SK-MEL-5 (cell line): Measurements from ENCODE around the gene TSBP1. TPM values are rescaled to one million over a fixed set of nuclear protein-coding genes. Genes with fewer than 3 reads are reported as not detected.

Experiments used
- DNase-seq: peaks from one replicate; pipeline ENCODE4 v3.0.0-alpha.2; 2016; ENCODE audit warnings: low read depth, low spot score
- in situ Hi-C: cut with HindIII; loops from 2 replicates; pipeline ENCODE4 v1.10.0; 2016; ENCODE audit warnings: low sequenced_read_pairs, high pct_unique_total_duplicates, low pct_unique_long_range_greater_than_20kb
- small RNA-seq, 2 experiments: library from RNA; depleted of rRNA; stranded (forward); fragments of <200 nt; gene quantifications; one replicate each; pipeline ENCODE3, GENCODE V24; 2014
- total RNA-seq: library from RNA; depleted of rRNA; stranded (reverse); fragments of >200 nt; shearing (Covaris generic); gene quantifications from 2 replicates; pipeline ENCODE4 v1.2.3, GENCODE V29; 2014; rRNA removed

TSBP1 gene
- total RNA-seq, 1 experiment from 2014 or later: not detected

DNA sequence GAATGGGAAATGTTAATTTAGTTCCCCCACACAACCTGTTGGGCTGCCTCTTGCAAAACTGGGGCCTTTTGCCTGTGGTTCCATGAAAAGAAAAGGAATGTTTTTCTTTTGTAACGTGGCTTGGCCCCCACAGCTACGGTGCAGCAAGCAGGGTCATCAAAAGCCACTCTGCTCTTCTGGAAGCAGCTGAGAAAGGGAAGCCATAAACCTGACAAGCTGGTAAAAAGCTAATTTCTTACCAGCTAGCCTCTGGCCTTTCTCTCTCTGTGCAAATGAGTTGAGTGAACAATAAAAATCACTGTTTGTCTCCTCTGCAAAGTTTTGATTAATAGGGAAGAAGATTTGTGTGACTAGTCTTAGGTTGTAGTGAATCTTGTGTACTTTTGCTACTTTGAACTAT lies 124.3 kb downstream of the TSBP1 start:
- DNase-seq: no peak
- in situ Hi-C loops: no loop called here

GRCh38 chr6:32244946-32245398 lies 126.7 kb downstream of the TSBP1 start:
- in situ Hi-C loops: no loop called here
- peak; percentile 75 for DNase-seq

DNA sequence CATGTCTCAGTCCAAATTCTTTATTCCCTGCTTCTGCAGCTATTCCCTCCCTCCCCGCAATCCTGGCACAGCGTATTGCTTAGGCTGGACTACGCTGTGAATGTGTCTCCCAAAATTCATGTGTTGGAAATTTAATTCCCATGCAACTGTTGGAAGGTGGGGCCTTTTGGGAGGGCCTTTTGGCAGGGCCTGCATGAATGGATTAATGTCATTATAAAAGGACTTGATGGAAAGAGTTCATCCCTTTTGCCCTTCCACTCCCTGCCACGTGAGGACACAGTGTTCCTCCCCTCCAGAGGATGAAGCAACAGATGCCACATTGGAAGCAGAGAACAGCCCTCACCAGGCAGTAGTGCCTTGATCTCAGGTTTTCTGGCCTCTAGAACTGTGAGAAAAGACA lies 127.4 kb downstream of the TSBP1 start:
- no peak for DNase-seq
- in situ Hi-C loops: no loop called here

Small RNA genes within 50 kb of the gene (small RNA-seq; reads per million reads assigned to genes)
- gene RNU6-603P: 0 reads per million in 2 experiments

Other genes starting within 250 kb of the TSBP1 start
- gene ATF6B, start 243.7 kb downstream of the TSBP1 start, total RNA-seq: 15.1 and 15.3 TPM in 2 replicates
- 8.1 and 8.7 TPM in 2 replicates for gene FKBPL, start 241.6 kb downstream of the TSBP1 start, total RNA-seq
- gene PRRT1, start 220.0 kb downstream of the TSBP1 start, total RNA-seq: 0.16 and 0.21 TPM in 2 replicates
- gene PPT2, start 217.8 kb downstream of the TSBP1 start, total RNA-seq: 73.5 and 109 TPM in 2 replicates
- 11.4 and 15.0 TPM in 2 replicates for gene EGFL8, start 207.3 kb downstream of the TSBP1 start, total RNA-seq
- gene AGPAT1, start 195.8 kb downstream of the TSBP1 start, total RNA-seq: 77.8 and 85.2 TPM in 2 replicates
- gene RNF5, start 193.5 kb downstream of the TSBP1 start, total RNA-seq: 23.9 and 29.5 TPM in 2 replicates
- gene AGER, start 187.7 kb downstream of the TSBP1 start, total RNA-seq: 0.35 and 0.85 TPM in 2 replicates
- 16.7 and 17.7 TPM in 2 replicates for gene PBX2, start 181.7 kb downstream of the TSBP1 start, total RNA-seq
- gene GPSM3, start 179.3 kb downstream of the TSBP1 start, total RNA-seq: 3.3 and 5.4 TPM in 2 replicates
- 1.7 TPM in 2 replicates for gene NOTCH4, start 147.8 kb downstream of the TSBP1 start, total RNA-seq
- not detected in 2 replicates for gene BTNL2, start 35.3 kb upstream of the TSBP1 start, total RNA-seq
- 5.7 and 10.0 TPM in 2 replicates for gene HLA-DRA, start 68.0 kb upstream of the TSBP1 start, total RNA-seq
- gene HLA-DRB5, start 158.4 kb upstream of the TSBP1 start, total RNA-seq: 0.29 and 0.58 TPM in 2 replicates
- 2.0 and 2.1 TPM in 2 replicates for gene HLA-DRB1, start 217.9 kb upstream of the TSBP1 start, total RNA-seq